Endodermal cell (in vitro differentiated cells): ENCODE measurements around the gene GPR32. TPM values are rescaled to one million over a fixed set of nuclear protein-coding genes. Genes with fewer than 3 reads are reported as not detected.
"Not testable (repeated sequence)": the region's sequence is repeated elsewhere in the genome, so short reads cannot be mapped to it uniquely, and the experiment has no call there.

ENCODE experiments used
- DNase-seq: peaks from one replicate; pipeline ENCODE4 v3.0.0-alpha.2; 2017
- H3K27ac ChIP-seq: 2 replicates; pipeline ENCODE4 v1.5.1; 2013; ENCODE audit warnings: mild to moderate bottlenecking, low read depth, low read length, moderate library complexity
- H3K27me3 ChIP-seq: 2 replicates; pipeline ENCODE4 v1.6.1; 2013; ENCODE audit warnings: mild to moderate bottlenecking, low read length, moderate library complexity; ENCODE audit not compliant: insufficient read depth, control insufficient read depth, poor library complexity, severe bottlenecking
- H3K36me3 ChIP-seq: 2 replicates; pipeline ENCODE4 v1.7.0; 2013; ENCODE audit warnings: mild to moderate bottlenecking, low read length, moderate library complexity; ENCODE audit not compliant: control insufficient read depth, insufficient read depth
- H3K4me1 ChIP-seq: one replicate; pipeline ENCODE4 v1.7.0; 2013; ENCODE audit warnings: low read length; ENCODE audit not compliant: control insufficient read depth, insufficient read depth
- H3K4me3 ChIP-seq: 2 replicates; pipeline ENCODE4 v1.5.1; 2013; ENCODE audit warnings: mild to moderate bottlenecking, low read length, moderate library complexity
- H3K9ac ChIP-seq: 2 replicates; pipeline ENCODE4 v1.6.1; 2013; ENCODE audit warnings: mild to moderate bottlenecking, low read length, moderate library complexity; ENCODE audit not compliant: poor library complexity, severe bottlenecking; ENCODE audit errors: extremely low read depth
- H3K9me3 ChIP-seq: 2 replicates; pipeline ENCODE4 v1.6.1; 2013; ENCODE audit warnings: mild to moderate bottlenecking, low read length, moderate library complexity; ENCODE audit not compliant: control insufficient read depth
- H3K27ac Mint-ChIP-seq: 2 replicates; pipeline ENCODE4 v1.8.0; 2020; ENCODE audit warnings: mixed read lengths
- H3K27me3 Mint-ChIP-seq: 2 replicates; pipeline ENCODE4 v1.8.0; 2021; ENCODE audit warnings: mild to moderate bottlenecking, mixed read lengths; ENCODE audit not compliant: insufficient read depth
- H3K36me3 Mint-ChIP-seq: 2 replicates; pipeline ENCODE4 v1.8.0; 2020; ENCODE audit warnings: low read depth, mixed read lengths
- H3K4me1 Mint-ChIP-seq: 2 replicates; pipeline ENCODE4 v1.8.0; 2020; ENCODE audit warnings: mixed read lengths
- H3K4me3 Mint-ChIP-seq: 2 replicates; pipeline ENCODE4 v1.8.0; 2020; ENCODE audit warnings: mild to moderate bottlenecking, moderate library complexity, mixed read lengths
- H3K9me3 Mint-ChIP-seq: 2 replicates; pipeline ENCODE4 v1.8.0; 2020; ENCODE audit warnings: mild to moderate bottlenecking, mixed read lengths
- WGBS, 2 experiments: methylation state at CpG; one replicate each; pipeline versions ENCODE4 v1.1.5 to v1.1.7; 2013; ENCODE audit warnings: missing lambda C conversion rate in 2 of 2, mixed read lengths in 1 of 2; ENCODE audit not compliant: insufficient coverage in 1 of 2, insufficient read length in 1 of 2; 5-methylcytosine and 5-hydroxymethylcytosine counted together
- total RNA-seq, 2 donors: library from RNA; stranded (reverse); fragmentation: NEBNext Ultra II Directional in 1 of 2; extraction: Animal tissue kit (Norgen Biotek cat#: 25700) in 1 of 2; gene quantifications; 2 replicates in 1 of 2; 3 replicates in 1 of 2; pipeline ENCODE4 v1.2.1, GENCODE V29; 2021
- TF ChIP-seq, protein P1 (sequence below): fragments of 200-600 bp; sonication (generic); conservative IDR thresholded peaks from 2 replicates; pipeline ENCODE4 v1.5.0; 2021; ENCODE audit warnings: antibody characterized with exemption, mild to moderate bottlenecking

GPR32 gene
- total RNA-seq, 2 donors from 2014 or later = not detected

DNA sequence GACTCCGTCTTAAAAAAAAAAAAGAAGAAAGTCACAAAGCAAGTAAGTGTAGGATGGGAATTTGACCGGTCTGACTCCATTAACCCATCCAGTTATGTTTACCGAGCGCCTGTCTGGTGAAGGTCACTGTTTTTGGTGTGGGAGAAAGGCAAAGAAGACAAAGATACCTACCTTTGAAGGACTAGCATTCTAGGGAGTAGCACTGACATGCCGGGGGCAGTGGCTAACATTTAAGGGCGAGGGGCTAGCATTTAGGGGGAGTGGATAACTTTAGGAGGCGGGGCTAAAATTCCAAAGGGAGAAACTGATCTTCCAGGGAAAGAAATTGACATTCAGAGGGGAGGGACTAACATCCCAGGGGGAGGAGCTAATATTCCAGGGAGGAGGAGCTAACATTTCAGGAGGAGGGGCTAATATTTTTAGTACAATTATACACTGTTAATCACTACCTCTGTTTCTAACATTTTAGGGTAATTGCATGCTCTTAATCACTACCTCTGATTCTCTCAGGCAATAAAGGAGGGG lies 8.7 kb downstream of the GPR32 start:
- Mint-ChIP-seq H3K27me3 (peaks cover 92% of the 10 kb centered on the region), H3K36me3 (no peaks in the 10 kb centered on the region), H3K27ac (no peak overlapping the region), H3K9me3 (no peaks in the 10 kb centered on the region), H3K4me1 (peaks cover 5% of the 10 kb centered on the region), H3K4me3 (no peak overlapping the region)
- Histone ChIP-seq H3K27ac (no peak overlapping the region), H3K4me3 (no peak overlapping the region), H3K4me1 (no peaks in the 10 kb centered on the region), H3K9me3 (no peaks in the 10 kb centered on the region), H3K9ac (no peak overlapping the region), H3K27me3 (peaks cover 39% of the 10 kb centered on the region), H3K36me3 (no peaks in the 10 kb centered on the region)
- 62 to 71% methylated on average over 3 to 7 of the region's 7 CpGs for WGBS, 2 experiments
- TF ChIP-seq, protein P1, sequence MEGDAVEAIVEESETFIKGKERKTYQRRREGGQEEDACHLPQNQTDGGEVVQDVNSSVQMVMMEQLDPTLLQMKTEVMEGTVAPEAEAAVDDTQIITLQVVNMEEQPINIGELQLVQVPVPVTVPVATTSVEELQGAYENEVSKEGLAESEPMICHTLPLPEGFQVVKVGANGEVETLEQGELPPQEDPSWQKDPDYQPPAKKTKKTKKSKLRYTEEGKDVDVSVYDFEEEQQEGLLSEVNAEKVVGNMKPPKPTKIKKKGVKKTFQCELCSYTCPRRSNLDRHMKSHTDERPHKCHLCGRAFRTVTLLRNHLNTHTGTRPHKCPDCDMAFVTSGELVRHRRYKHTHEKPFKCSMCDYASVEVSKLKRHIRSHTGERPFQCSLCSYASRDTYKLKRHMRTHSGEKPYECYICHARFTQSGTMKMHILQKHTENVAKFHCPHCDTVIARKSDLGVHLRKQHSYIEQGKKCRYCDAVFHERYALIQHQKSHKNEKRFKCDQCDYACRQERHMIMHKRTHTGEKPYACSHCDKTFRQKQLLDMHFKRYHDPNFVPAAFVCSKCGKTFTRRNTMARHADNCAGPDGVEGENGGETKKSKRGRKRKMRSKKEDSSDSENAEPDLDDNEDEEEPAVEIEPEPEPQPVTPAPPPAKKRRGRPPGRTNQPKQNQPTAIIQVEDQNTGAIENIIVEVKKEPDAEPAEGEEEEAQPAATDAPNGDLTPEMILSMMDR = no peak
- no peak for DNase-seq

DNA sequence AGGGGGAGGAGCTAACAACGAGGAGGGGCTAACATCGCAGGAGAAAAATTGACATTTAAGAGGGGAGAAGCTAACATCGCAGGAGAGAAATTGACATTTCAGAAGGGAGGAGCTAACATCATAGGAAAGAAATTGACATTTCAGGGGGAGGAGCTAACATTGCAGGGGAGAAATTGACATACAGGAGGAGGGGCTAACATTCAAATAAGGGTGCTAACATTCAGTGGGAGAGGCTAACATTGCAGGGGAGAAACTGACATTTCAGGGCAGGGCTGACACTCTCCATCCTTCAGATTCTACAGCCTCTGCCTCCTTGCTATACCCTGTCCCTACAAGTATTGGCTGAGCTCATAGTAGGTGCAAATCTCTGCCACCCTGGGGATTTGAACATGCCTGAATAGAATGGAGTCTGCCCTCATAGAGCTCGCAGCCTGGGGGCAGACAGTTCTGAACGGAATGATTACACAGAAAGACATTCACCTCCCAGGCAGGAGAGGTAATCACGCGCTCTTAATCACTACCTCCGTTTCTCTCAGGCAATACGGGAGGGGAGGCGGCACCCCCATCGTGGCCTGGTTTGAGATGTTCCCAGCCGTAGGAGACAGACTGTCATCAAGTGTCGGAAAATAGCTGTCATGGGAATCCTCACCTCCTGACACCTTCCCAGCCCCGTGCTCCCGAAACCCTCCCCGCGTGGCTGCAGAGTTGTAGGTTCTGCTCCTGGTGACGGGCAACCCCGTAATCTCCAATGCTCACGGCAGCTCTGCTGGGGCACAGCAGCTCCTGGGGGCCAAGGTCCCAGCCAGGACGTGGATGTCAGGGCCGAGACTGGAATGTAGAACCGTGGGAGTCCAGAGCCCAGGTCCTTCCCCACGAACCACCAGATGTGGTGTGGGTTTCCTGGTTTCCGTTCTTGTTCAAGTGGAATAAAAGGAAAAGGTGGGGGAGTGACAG lies 9.5 kb downstream of the GPR32 start:
- Mint-ChIP-seq H3K9me3 (no peaks in the 10 kb centered on the region), H3K36me3 (no peaks in the 10 kb centered on the region), H3K27ac (no peak overlapping the region), H3K27me3 (peaks cover 87% of the 10 kb centered on the region), H3K4me3 (no peak overlapping the region), H3K4me1 (peaks cover 5% of the 10 kb centered on the region)
- no peak overlapping the region for H3K4me3 ChIP-seq
- no peak overlapping the region for H3K27ac ChIP-seq
- H3K9me3 ChIP-seq = no peaks in the 10 kb centered on the region
- H3K36me3 ChIP-seq = no peaks in the 10 kb centered on the region
- peaks cover 39% of the 10 kb centered on the region for H3K27me3 ChIP-seq
- H3K9ac ChIP-seq = no peak overlapping the region
- DNase-seq = no peak
- TF ChIP-seq, protein P1 = no peak
- 70 to 75% methylated on average over 20 to 25 of the region's 25 CpGs for WGBS, 2 experiments
- no peaks in the 10 kb centered on the region for H3K4me1 ChIP-seq

DNA sequence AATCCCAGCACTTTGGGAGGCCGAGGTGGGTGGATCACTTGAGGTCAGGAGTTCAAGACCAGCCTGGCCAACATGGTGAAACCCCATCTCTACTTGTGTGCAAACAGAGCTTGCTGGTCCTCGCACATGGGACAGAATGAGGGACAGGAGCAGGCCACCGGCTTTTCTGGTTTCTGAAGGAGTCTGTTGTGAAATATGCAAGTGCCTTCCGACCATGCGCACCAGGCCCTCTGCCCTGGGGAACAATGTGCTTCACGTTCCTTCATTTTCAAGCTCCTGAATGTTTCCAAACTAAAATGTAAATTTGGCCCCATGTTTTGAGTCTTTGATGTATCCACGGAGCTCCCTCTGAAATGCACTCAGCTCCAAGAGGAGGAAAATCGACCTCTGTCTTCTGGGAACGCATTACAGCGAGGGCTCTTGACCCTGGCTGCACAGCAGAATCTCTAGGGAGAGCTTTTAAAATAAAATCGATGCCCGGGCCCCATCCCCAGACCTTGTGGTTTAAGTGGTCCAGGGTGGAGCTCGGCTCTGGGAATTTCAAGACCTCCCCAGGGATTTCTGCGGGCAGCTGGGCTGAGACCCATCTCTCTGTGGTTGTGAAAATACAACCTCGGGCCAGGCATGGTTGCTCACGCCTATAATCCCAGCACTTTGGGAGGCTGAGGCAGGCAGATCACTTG lies 10.6 kb downstream of the GPR32 start:
- no peaks in the 10 kb centered on the region for H3K36me3 Mint-ChIP-seq
- DNase-seq = no peak
- TF ChIP-seq, protein P1 = no peak
- H3K4me3 Mint-ChIP-seq = no peak overlapping the region
- Histone ChIP-seq H3K4me3 (no peak overlapping the region), H3K27ac (no peak overlapping the region), H3K36me3 (no peaks in the 10 kb centered on the region), H3K4me1 (no peaks in the 10 kb centered on the region), H3K9ac (no peak overlapping the region), H3K27me3 (peaks cover 39% of the 10 kb centered on the region), H3K9me3 (no peaks in the 10 kb centered on the region)
- H3K9me3 Mint-ChIP-seq = no peaks in the 10 kb centered on the region
- no peak overlapping the region for H3K27ac Mint-ChIP-seq
- peaks cover 5% of the 10 kb centered on the region for H3K4me1 Mint-ChIP-seq
- peaks cover 83% of the 10 kb centered on the region for H3K27me3 Mint-ChIP-seq
- WGBS, 2 experiments = 82 to 85% methylated on average over 13 to 16 of the region's 16 CpGs

DNA sequence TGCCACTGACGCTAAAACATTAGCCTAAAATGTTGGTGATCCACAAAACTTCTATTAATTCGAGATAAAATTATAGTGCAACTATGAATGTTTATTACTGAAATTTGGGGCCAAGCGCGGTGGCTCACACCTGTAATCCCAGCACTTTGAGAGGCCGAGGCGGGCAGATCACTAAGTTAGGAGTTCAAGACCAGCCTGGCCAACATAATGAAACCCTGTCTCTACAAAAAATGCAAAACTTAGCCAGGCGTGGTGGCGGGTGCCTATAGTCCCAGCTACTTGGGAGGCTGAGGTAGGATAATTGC lies 13.5 kb downstream of the GPR32 start:
- not testable (repeated sequence) for H3K9me3 Mint-ChIP-seq
- WGBS, 2 experiments = 48 to 53% methylated on average over 8 of the region's 8 CpGs
- H3K27me3 ChIP-seq = peaks cover 20% of the 10 kb centered on the region

More for the DNA sequence above, 13.5 kb downstream of the GPR32 start:
- not testable (repeated sequence) for H3K4me3 Mint-ChIP-seq, H3K9me3 ChIP-seq, H3K36me3 ChIP-seq, H3K4me3 ChIP-seq, H3K4me1 ChIP-seq, H3K9ac ChIP-seq, DNase-seq, H3K36me3 Mint-ChIP-seq, H3K4me1 Mint-ChIP-seq, H3K27ac ChIP-seq, H3K27ac Mint-ChIP-seq
- peaks cover 70% of the 10 kb centered on the region for H3K27me3 Mint-ChIP-seq
